Erythroblast (primary cell): ENCODE results near the gene ANK3.

ENCODE experiments used
- GATA1 ChIP-seq: IDR thresholded peaks from 2 replicates; pipeline ENCODE4 v1.6.1; 2011; ENCODE audit warnings: low read depth, mild to moderate bottlenecking, control low read depth, low read length, moderate library complexity
- POLR2A ChIP-seq: IDR thresholded peaks from 2 replicates; pipeline ENCODE4 v1.6.1; 2011; ENCODE audit warnings: mild to moderate bottlenecking, low read length

- TF ChIP-seq POLR2A = no peak
- no peak for TF ChIP-seq GATA1
Observed at GRCh38 chr10:60385399-60385738, 4.3 kb downstream of the ANK3 start.
